ENCODE data around the gene MYOZ2. TPM values are rescaled to one million over a fixed set of nuclear protein-coding genes. Genes with fewer than 3 reads are reported as not detected.

The MYOZ2 gene
- total RNA-seq, 2 experiments from 2014 or later, result not detected

DNA sequence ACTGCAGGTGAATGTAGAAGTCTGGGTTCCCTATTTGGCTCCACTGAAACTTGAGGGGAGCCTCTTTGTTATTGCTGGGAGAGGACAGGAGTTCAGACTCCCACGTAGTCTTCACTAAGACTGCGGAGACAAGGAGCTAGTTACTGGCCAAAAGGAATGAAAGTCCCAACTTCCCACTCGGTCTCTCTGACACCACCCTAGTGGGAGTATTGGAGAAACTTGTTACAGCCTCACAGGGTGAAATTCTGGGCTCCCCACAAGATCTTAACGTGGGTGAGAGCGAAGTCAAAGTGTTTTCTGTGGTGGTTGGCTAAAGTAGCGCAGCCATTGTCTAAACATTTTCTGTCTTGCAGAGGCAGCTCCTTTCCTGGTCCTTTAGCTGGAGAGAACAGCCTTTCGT, 13.5 kb downstream of the MYOZ2 start:
- ATAC-seq (ENCODE audit: poor library complexity) (no peak), DNase-seq (no peak)
- POLR2A ChIA-PET, result no interaction called here
- no peaks in the 10 kb centered on the region for H3K27me3 ChIP-seq (ENCODE audit: control insufficient read depth in 1 of 2, insufficient read depth in 2 of 2, low read length in 2 of 2)
- TF ChIP-seq, protein P1, sequence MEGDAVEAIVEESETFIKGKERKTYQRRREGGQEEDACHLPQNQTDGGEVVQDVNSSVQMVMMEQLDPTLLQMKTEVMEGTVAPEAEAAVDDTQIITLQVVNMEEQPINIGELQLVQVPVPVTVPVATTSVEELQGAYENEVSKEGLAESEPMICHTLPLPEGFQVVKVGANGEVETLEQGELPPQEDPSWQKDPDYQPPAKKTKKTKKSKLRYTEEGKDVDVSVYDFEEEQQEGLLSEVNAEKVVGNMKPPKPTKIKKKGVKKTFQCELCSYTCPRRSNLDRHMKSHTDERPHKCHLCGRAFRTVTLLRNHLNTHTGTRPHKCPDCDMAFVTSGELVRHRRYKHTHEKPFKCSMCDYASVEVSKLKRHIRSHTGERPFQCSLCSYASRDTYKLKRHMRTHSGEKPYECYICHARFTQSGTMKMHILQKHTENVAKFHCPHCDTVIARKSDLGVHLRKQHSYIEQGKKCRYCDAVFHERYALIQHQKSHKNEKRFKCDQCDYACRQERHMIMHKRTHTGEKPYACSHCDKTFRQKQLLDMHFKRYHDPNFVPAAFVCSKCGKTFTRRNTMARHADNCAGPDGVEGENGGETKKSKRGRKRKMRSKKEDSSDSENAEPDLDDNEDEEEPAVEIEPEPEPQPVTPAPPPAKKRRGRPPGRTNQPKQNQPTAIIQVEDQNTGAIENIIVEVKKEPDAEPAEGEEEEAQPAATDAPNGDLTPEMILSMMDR (IDR thresholded peaks at IDR 0.05), result no peak
- H3K36me3 Mint-ChIP-seq (ENCODE audit: low read depth), result no peaks in the 10 kb centered on the region
- CTCF ChIA-PET, result interaction anchor here (1.3 kb wide), 1 partner anchor 10 kb away, joined by 3 read pairs; no protein-coding TSS in a partner anchor
- no peaks in the 10 kb centered on the region for H3K9me3 ChIP-seq (ENCODE audit: control insufficient read depth in 1 of 2, insufficient read depth in 1 of 2, low read length in 2 of 2)
- H3K4me1 ChIP-seq (ENCODE audit: insufficient read depth, low read length), result no peaks in the 10 kb centered on the region
- no peak overlapping the region for H3K27ac ChIP-seq (ENCODE audit: low read depth in 1 of 2, low read length in 2 of 2)
- intact Hi-C loops (cut with DNase I, micrococcal nuclease), result loop anchor here in 1 of 2 experiments (5.0 kb wide), 1 partner anchor 58 kb away; no protein-coding TSS in a partner anchor
- H3K9me3 Mint-ChIP-seq, result no peaks in the 10 kb centered on the region
- no peak overlapping the region for H3K4me3 ChIP-seq (ENCODE audit: low read length)
- peaks cover 13% of the 10 kb centered on the region for H3K27me3 Mint-ChIP-seq
- no peaks in the 10 kb centered on the region for H3K4me1 Mint-ChIP-seq (ENCODE audit: low read depth)
- H3K36me3 ChIP-seq (ENCODE audit: insufficient read depth, low read length), result no peaks in the 10 kb centered on the region
- H3K27ac Mint-ChIP-seq, result no peak overlapping the region
- no peak overlapping the region for H3K4me3 Mint-ChIP-seq

DNA sequence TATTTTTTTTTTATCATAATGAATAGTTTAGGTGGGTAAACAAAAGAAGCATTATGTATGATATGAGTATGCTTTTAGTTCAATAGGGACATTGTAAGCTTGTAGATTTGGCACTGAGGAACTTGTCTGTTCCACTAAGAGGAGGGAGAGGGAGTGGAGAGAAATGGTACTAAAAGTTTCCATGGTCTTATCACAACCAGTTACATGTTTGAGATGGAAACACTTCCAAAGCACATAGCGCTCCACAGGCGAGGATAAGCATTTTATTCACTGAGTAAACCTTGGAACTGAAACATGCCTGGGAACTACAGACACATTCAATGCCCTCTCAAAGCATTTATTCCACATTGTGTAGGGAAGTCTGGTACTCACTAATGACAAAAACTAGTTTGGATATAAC, 15.5 kb downstream of the MYOZ2 start:
- no peaks in the 10 kb centered on the region for H3K9me3 Mint-ChIP-seq
- CTCF ChIA-PET, result no interaction called here
- H3K9me3 ChIP-seq (ENCODE audit: control insufficient read depth in 1 of 2, insufficient read depth in 1 of 2, low read length in 2 of 2), result no peaks in the 10 kb centered on the region
- H3K36me3 Mint-ChIP-seq (ENCODE audit: low read depth), result no peaks in the 10 kb centered on the region
- H3K4me3 ChIP-seq (ENCODE audit: low read length), result no peak overlapping the region
- no peak for ATAC-seq (ENCODE audit: poor library complexity)
- H3K36me3 ChIP-seq (ENCODE audit: insufficient read depth, low read length), result no peaks in the 10 kb centered on the region
- POLR2A ChIA-PET, result no interaction called here
- peaks cover 0 to 4% of the 10 kb centered on the region in 2 experiments for H3K27me3 ChIP-seq (ENCODE audit: control insufficient read depth in 1 of 2, insufficient read depth in 2 of 2, low read length in 2 of 2)
- peaks cover 28% of the 10 kb centered on the region for H3K27me3 Mint-ChIP-seq
- DNase-seq, result no peak
- TF ChIP-seq, protein P1 (IDR thresholded peaks at IDR 0.05), result no peak
- no peaks in the 10 kb centered on the region for H3K4me1 Mint-ChIP-seq (ENCODE audit: low read depth)
- H3K4me1 ChIP-seq (ENCODE audit: insufficient read depth, low read length), result no peaks in the 10 kb centered on the region
- no peak overlapping the region for H3K27ac Mint-ChIP-seq
- intact Hi-C loops (cut with DNase I, micrococcal nuclease), result no loop called here
- no peak overlapping the region for H3K4me3 Mint-ChIP-seq
- no peak overlapping the region for H3K27ac ChIP-seq (ENCODE audit: low read depth in 1 of 2, low read length in 2 of 2)

DNA sequence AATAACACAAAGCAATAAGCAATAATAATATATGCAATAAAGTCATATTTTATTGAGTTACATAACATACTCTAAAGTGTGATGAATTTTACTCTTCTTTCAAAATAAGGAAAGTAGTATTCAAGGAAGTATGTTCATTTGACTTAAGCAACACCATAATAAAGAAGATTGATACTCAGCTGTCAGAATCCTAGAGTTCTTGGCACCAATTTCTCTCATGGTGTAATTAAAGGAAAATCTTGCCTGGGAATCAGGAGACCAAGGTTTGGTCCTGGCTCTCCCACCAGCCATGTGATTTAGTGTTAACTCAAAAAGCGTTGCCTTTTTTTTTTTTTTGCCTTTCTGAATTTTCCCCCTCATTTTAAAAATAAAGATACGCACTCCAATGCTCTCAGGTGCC, 17.1 kb downstream of the MYOZ2 start:
- TF ChIP-seq, protein P1 (IDR thresholded peaks at IDR 0.05), result no peak
- peaks cover 0 to 4% of the 10 kb centered on the region in 2 experiments for H3K27me3 ChIP-seq (ENCODE audit: control insufficient read depth in 1 of 2, insufficient read depth in 2 of 2, low read length in 2 of 2)
- H3K27ac Mint-ChIP-seq, result no peak overlapping the region
- POLR2A ChIA-PET, result no interaction called here
- H3K9me3 Mint-ChIP-seq, result no peaks in the 10 kb centered on the region
- CTCF ChIA-PET, result no interaction called here
- no peak overlapping the region for H3K27ac ChIP-seq (ENCODE audit: low read depth in 1 of 2, low read length in 2 of 2)
- H3K4me3 Mint-ChIP-seq, result no peak overlapping the region
- DNase-seq (no peak), ATAC-seq (ENCODE audit: poor library complexity) (no peak)
- intact Hi-C loops (cut with DNase I, micrococcal nuclease), result no loop called here
- H3K9me3 ChIP-seq (ENCODE audit: control insufficient read depth in 1 of 2, insufficient read depth in 1 of 2, low read length in 2 of 2), result no peaks in the 10 kb centered on the region
- no peaks in the 10 kb centered on the region for H3K36me3 Mint-ChIP-seq (ENCODE audit: low read depth)
- no peaks in the 10 kb centered on the region for H3K4me1 Mint-ChIP-seq (ENCODE audit: low read depth)
- peaks cover 30% of the 10 kb centered on the region for H3K27me3 Mint-ChIP-seq
- no peak overlapping the region for H3K4me3 ChIP-seq (ENCODE audit: low read length)
- no peaks in the 10 kb centered on the region for H3K36me3 ChIP-seq (ENCODE audit: insufficient read depth, low read length)
- H3K4me1 ChIP-seq (ENCODE audit: insufficient read depth, low read length), result no peaks in the 10 kb centered on the region
